K562 (cell line): ENCODE data around the gene CTAGE1. TPM values are rescaled to one million over a fixed set of nuclear protein-coding genes. Genes with fewer than 3 reads are reported as not detected.

Experiments
- CBFA2T2 ChIP-seq: fragments of 450-650 bp; conservative IDR thresholded peaks from 2 replicates; pipeline ENCODE4 v1.6.1; 2017; ENCODE audit warnings: mild to moderate bottlenecking
- CCAR2 ChIP-seq: fragments of 200-400 bp; formaldehyde crosslinking; IDR thresholded peaks from 2 replicates; pipeline ENCODE4 v1.6.1; 2017; ENCODE audit warnings: mild to moderate bottlenecking, low read depth, low read length
- KDM2B ChIP-seq: fragments of 250-450 bp; sonication (Bioruptor Pico); IDR thresholded peaks from 2 replicates; pipeline ENCODE4 v1.8.0; 2021; ENCODE audit warnings: mild to moderate bottlenecking, moderate library complexity
- MYC ChIP-seq, 2 experiments: fragments of 250-450 bp in 1 of 2; sonication (Bioruptor Pico) in 1 of 2; IDR thresholded peaks; 2 replicates each; pipeline versions ENCODE4 v1.5.1 to v1.6.1; 2012 to 2021; ENCODE audit warnings: low read depth in 2 of 2, borderline replicate concordance in 1 of 2, improper control_type of control experiment in 1 of 2, low read length in 1 of 2, mild to moderate bottlenecking in 1 of 2, moderate library complexity in 1 of 2
- NFATC3 ChIP-seq: fragments of 450-650 bp; IDR thresholded peaks from 2 replicates; pipeline ENCODE4 v1.6.1; 2017; ENCODE audit warnings: mild to moderate bottlenecking
- REST ChIP-seq, 2 experiments: fragments of 450-650 bp; formaldehyde crosslinking in 1 of 2; IDR thresholded peaks; 2 replicates each; pipeline versions ENCODE4 v1.4.0 to v1.6.1; 2014 to 2020; ENCODE audit warnings: mild to moderate bottlenecking in 2 of 2, borderline replicate concordance in 1 of 2, low read depth in 1 of 2
- SMARCE1 ChIP-seq: fragments of 450-650 bp; IDR thresholded peaks from 2 replicates; pipeline ENCODE4 v1.7.1; 2016; ENCODE audit warnings: mild to moderate bottlenecking
- SP1 ChIP-seq: sonication (generic); formaldehyde crosslinking; IDR thresholded peaks from 2 replicates; pipeline ENCODE4 v1.8.1; 2022; ENCODE audit warnings: mild to moderate bottlenecking, missing genetic modification reagents
- ZNF445 ChIP-seq: fragments of 250-450 bp; sonication (Bioruptor Pico); IDR thresholded peaks from 2 replicates; pipeline ENCODE4 v1.4.0; 2020; ENCODE audit warnings: low read depth, mild to moderate bottlenecking, moderate library complexity
- ZNF740 ChIP-seq, 3 experiments: fragments of 200-800 bp in 1 of 3; sonication (Bioruptor generic) in 1 of 3; sonication (generic) in 1 of 3; formaldehyde crosslinking in 1 of 3; IDR thresholded peaks; 2 replicates each; pipeline versions ENCODE4 v1.6.1 to v1.8.0; 2016 to 2022; ENCODE audit warnings: mild to moderate bottlenecking in 2 of 3, missing compliant biosample characterization in 2 of 3, missing genetic modification characterization in 2 of 3, missing genetic modification reagents in 1 of 3
- polyA plus RNA-seq, 8 experiments: library from polyadenylated mRNA; depleted of rRNA in 4 of 8; stranded (reverse) in 5 of 8; unstranded in 3 of 8; fragments of >200 nt; fragmentation: Nextera tagmentation in 2 of 8; fragmentation: Illumina TruSeq in 1 of 8; extraction: Ambion mirVana in 2 of 8; extraction: Trizol in 1 of 8; gene quantifications; 2 replicates each; pipeline versions ENCODE4 v1.2.1 to v1.2.3, GENCODE V29; 2011 to 2014; ENCODE audit warnings: inconsistent platforms in 1 of 8, missing spikeins in 1 of 8
- total RNA-seq, 7 experiments: library from RNA; depleted of rRNA in 6 of 7; stranded (reverse); fragments of >200 nt in 6 of 7; fragmentation: Illumina TruSeq in 2 of 7; extraction: Trizol in 2 of 7; gene quantifications; 2 replicates each; pipeline versions ENCODE4 v1.2.1 to v1.2.3, GENCODE V29; 2011 to 2021; ENCODE audit warnings: low replicate concordance in 1 of 7
- TF ChIP-seq, protein P1 (sequence below): fragments of 250-450 bp; sonication (Bioruptor Pico); IDR thresholded peaks from 2 replicates; pipeline ENCODE4 v1.8.0; 2021; ENCODE audit warnings: mild to moderate bottlenecking, moderate library complexity

The CTAGE1 gene
- total and polyA plus RNA-seq, 9 of the 15 experiments (the other 6 are each of a cell fraction or from before 2014, with no cell fraction given) = not detected

GRCh38 chr18:22432657-22433137 lies 15.0 kb upstream of the CTAGE1 start (continued):
- TF ChIP-seq ZNF740 (CRISPR knock-in tag; IDR thresholded peaks at IDR 0.05) (no peak), ZNF740 (tag; IDR thresholded peaks at IDR 0.05) (no peak), SMARCE1 (peak; percentile 47; the same call in 1 of the 2 replicates), KDM2B (CRISPR knock-in tag) (no peak), MYC (IDR thresholded peaks at IDR 0.05; ENCODE audit: low read depth, low read length) (no peak), MYC (CRISPR knock-in tag; IDR thresholded peaks at IDR 0.05; ENCODE audit: borderline replicate concordance, low read depth) (no peak), REST (IDR thresholded peaks at IDR 0.05; ENCODE audit: borderline replicate concordance) (no peak), REST (CRISPR knock-in tag; IDR thresholded peaks at IDR 0.05; ENCODE audit: low read depth) (no peak), SP1 (no peak), ZNF445 (no peak), CCAR2 (no peak), CBFA2T2 (0 out of 2 replicates have a peak, but pooled peaks have one; percentile 25), NFATC3 (no peak)
- TF ChIP-seq, protein P1, sequence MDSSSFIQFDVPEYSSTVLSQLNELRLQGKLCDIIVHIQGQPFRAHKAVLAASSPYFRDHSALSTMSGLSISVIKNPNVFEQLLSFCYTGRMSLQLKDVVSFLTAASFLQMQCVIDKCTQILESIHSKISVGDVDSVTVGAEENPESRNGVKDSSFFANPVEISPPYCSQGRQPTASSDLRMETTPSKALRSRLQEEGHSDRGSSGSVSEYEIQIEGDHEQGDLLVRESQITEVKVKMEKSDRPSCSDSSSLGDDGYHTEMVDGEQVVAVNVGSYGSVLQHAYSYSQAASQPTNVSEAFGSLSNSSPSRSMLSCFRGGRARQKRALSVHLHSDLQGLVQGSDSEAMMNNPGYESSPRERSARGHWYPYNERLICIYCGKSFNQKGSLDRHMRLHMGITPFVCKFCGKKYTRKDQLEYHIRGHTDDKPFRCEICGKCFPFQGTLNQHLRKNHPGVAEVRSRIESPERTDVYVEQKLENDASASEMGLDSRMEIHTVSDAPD (CRISPR knock-in tag) = peak; percentile 87
